Vagina (tissue), 2 donors: Measurements from ENCODE around the gene TNIK. TPM values are rescaled to one million over a fixed set of nuclear protein-coding genes. Genes with fewer than 3 reads are reported as not detected.

Experiments used
- DNase-seq, 2 donors: peaks; one replicate each; pipeline ENCODE4 v3.0.0-alpha.2; 2017; ENCODE audit errors: extremely low spot score in 2 of 2
- H3K27ac ChIP-seq: fragments of 200-600 bp; sonication (generic); one replicate; pipeline ENCODE4 v1.5.1; 2019
- H3K27me3 ChIP-seq: fragments of 200-600 bp; sonication (generic); one replicate; pipeline ENCODE4 v1.5.1; 2019
- H3K36me3 ChIP-seq, 2 donors: fragments of 200-600 bp; sonication (generic); one replicate each; pipeline ENCODE4 v1.5.1; 2017 to 2019
- H3K4me1 ChIP-seq: fragments of 200-600 bp; sonication (generic); one replicate; pipeline ENCODE4 v1.5.1; 2019
- H3K4me3 ChIP-seq, 2 donors: fragments of 200-600 bp; sonication (generic); 1 replicate in 1 of 2; 2 replicates in 1 of 2; pipeline ENCODE4 v1.5.1; 2016 to 2019
- H3K9me3 ChIP-seq: fragments of 200-600 bp; sonication (generic); one replicate; pipeline ENCODE4 v1.5.1; 2019
- CTCF ChIP-seq, 3 experiments: fragments of 450-650 bp in 2 of 3; fragments of 200-600 bp in 1 of 3; sonication (generic) in 1 of 3; IDR thresholded peaks; one replicate each; pipeline ENCODE4 v1.5.1; 2017 to 2019; ENCODE audit warnings: antibody characterized with exemption in 3 of 3, mild to moderate bottlenecking in 2 of 3, moderate library complexity in 2 of 3
- POLR2A ChIP-seq, 2 donors: fragments of 450-650 bp; IDR thresholded peaks; one replicate each; pipeline ENCODE4 v1.6.1; 2017; ENCODE audit warnings: antibody characterized with exemption in 2 of 2, mild to moderate bottlenecking in 2 of 2, moderate library complexity in 2 of 2
- POLR2AphosphoS5 ChIP-seq, 2 donors: sonication (generic); formaldehyde crosslinking; IDR thresholded peaks; one replicate each; pipeline ENCODE4 v1.9.0; 2017; ENCODE audit warnings: antibody characterized with exemption in 2 of 2, mild to moderate bottlenecking in 2 of 2, low read depth in 1 of 2; ENCODE audit not compliant: insufficient read depth in 1 of 2
- intact Hi-C: fragments of 100-400 bp; cut with DNase I; formaldehyde crosslinking; loops from one replicate; pipeline ENCODE4 v1.15.1; 2023
- total RNA-seq: library from RNA; depleted of rRNA; stranded (reverse); fragments of >200 nt; gene quantifications from one replicate; pipeline ENCODE4 v1.2.3, GENCODE V29; 2016

The TNIK gene
- total RNA-seq, 1 donor from 2014 or later: 5.9 TPM

GRCh38 chr3:171088496-171088895 lies 371.7 kb downstream of the TNIK start:
- DNase-seq: no peak
- no peak overlapping the region for H3K4me3 ChIP-seq
- peaks cover 21% of the 10 kb centered on the region for H3K4me1 ChIP-seq
- no peaks in the 10 kb centered on the region for H3K9me3 ChIP-seq
- no peaks in the 10 kb centered on the region for H3K27me3 ChIP-seq
- H3K27ac ChIP-seq: no peak overlapping the region
- H3K36me3 ChIP-seq: no peaks in the 10 kb centered on the region
- intact Hi-C loops: no loop called here
- TF ChIP-seq POLR2A (IDR thresholded peaks at IDR 0.05) (no peak), CTCF (IDR thresholded peaks at IDR 0.05) (no peak), POLR2AphosphoS5 (IDR thresholded peaks at IDR 0.05; ENCODE audit: insufficient read depth in 1 of 2, low read depth in 1 of 2) (no peak)

GRCh38 chr3:171086914-171087313 lies 373.3 kb downstream of the TNIK start:
- Histone ChIP-seq H3K4me1 (peaks cover 14% of the 10 kb centered on the region), H3K27me3 (no peaks in the 10 kb centered on the region), H3K27ac (no peak overlapping the region), H3K36me3 (no peaks in the 10 kb centered on the region), H3K4me3 (no peak overlapping the region), H3K9me3 (no peaks in the 10 kb centered on the region)
- no peak for TF ChIP-seq POLR2A (IDR thresholded peaks at IDR 0.05)
- TF ChIP-seq CTCF (IDR thresholded peaks at IDR 0.05): no peak
- TF ChIP-seq POLR2AphosphoS5 (IDR thresholded peaks at IDR 0.05; ENCODE audit: insufficient read depth in 1 of 2, low read depth in 1 of 2): no peak
- intact Hi-C loops: no loop called here
- no peak for DNase-seq

- Histone ChIP-seq H3K4me1 (no peaks in the 10 kb centered on the region), H3K36me3 (no peaks in the 10 kb centered on the region), H3K27ac (no peak overlapping the region), H3K9me3 (no peaks in the 10 kb centered on the region), H3K4me3 (no peak overlapping the region), H3K27me3 (no peaks in the 10 kb centered on the region)
- TF ChIP-seq CTCF (IDR thresholded peaks at IDR 0.05): no peak
- no peak for TF ChIP-seq POLR2AphosphoS5 (IDR thresholded peaks at IDR 0.05; ENCODE audit: insufficient read depth in 1 of 2, low read depth in 1 of 2)
- TF ChIP-seq POLR2A (IDR thresholded peaks at IDR 0.05): no peak
- intact Hi-C loops: no loop called here
- DNase-seq: no peak
Observed at GRCh38 chr3:171077261-171077660, 382.9 kb downstream of the TNIK start.

- no peaks in the 10 kb centered on the region for H3K27me3 ChIP-seq
- H3K4me3 ChIP-seq: no peak overlapping the region
- DNase-seq: no peak
- H3K36me3 ChIP-seq: no peaks in the 10 kb centered on the region
- TF ChIP-seq POLR2A (IDR thresholded peaks at IDR 0.05) (no peak), CTCF (IDR thresholded peaks at IDR 0.05) (no peak), POLR2AphosphoS5 (IDR thresholded peaks at IDR 0.05; ENCODE audit: insufficient read depth in 1 of 2, low read depth in 1 of 2) (no peak)
- H3K9me3 ChIP-seq: no peaks in the 10 kb centered on the region
- intact Hi-C loops: no loop called here
- no peak overlapping the region for H3K27ac ChIP-seq
- H3K4me1 ChIP-seq: no peaks in the 10 kb centered on the region
Observed at GRCh38 chr3:171072432-171072831, 387.8 kb downstream of the TNIK start.

- intact Hi-C loops: no loop called here
- no peaks in the 10 kb centered on the region for H3K4me1 ChIP-seq
- TF ChIP-seq POLR2AphosphoS5 (IDR thresholded peaks at IDR 0.05; ENCODE audit: insufficient read depth in 1 of 2, low read depth in 1 of 2) (no peak), CTCF (IDR thresholded peaks at IDR 0.05) (no peak), POLR2A (IDR thresholded peaks at IDR 0.05) (no peak)
Observed at GRCh38 chr3:171068658-171069057, 391.5 kb downstream of the TNIK start.

More at GRCh38 chr3:171068658-171069057, 391.5 kb downstream of the TNIK start:
- no peaks in the 10 kb centered on the region for H3K27me3 ChIP-seq
- H3K36me3 ChIP-seq: no peaks in the 10 kb centered on the region
- DNase-seq: no peak
- no peaks in the 10 kb centered on the region for H3K9me3 ChIP-seq
- H3K4me3 ChIP-seq: no peak overlapping the region
- H3K27ac ChIP-seq: no peak overlapping the region
